ENCODE data around the gene PNLIPRP1. TPM values are rescaled to one million over a fixed set of nuclear protein-coding genes. Genes with fewer than 3 reads are reported as not detected.

The PNLIPRP1 gene
- total RNA-seq, 1 donor from 2014 or later = not detected

DNA sequence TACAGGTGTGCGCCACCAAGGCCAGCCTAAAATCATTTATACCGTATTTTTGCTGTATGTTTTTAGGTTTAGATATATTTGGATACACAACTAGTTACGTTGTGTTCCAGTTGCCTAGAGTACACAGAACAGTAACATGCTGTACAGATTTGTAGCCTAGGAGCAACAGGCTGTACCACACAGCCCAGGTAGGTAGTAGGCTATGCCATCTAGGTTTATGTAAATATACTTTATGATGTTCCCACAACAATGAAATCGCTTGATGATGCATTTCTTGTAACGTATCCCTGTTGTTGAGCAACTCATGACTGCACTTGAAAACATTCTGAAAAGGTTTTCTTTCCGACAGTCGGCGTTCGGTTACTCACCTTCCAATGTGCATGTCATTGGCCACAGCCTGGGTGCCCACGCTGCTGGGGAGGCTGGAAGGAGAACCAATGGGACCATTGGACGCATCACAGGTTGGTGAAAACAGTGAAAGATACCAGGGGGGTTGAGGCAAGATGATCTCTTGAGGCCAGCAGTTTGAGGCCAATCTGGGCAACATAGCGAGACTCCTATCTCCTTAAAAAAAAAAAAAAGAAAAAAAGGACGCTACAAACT, 37.3 kb upstream of the PNLIPRP1 start:
- Mint-ChIP-seq H3K27ac (ENCODE audit: unreplicated experiment) (no peak overlapping the region), H3K36me3 (ENCODE audit: low read depth) (no peaks in the 10 kb centered on the region), H3K4me3 (no peak overlapping the region), H3K27me3 (ENCODE audit: low read depth) (no peaks in the 10 kb centered on the region), H3K4me1 (no peaks in the 10 kb centered on the region), H3K9me3 (no peaks in the 10 kb centered on the region)
- TF ChIP-seq CTCF (conservative IDR thresholded peaks at IDR 0.05) = no peak
- no peak for DNase-seq (ENCODE audit: low read depth, low spot score)

DNA sequence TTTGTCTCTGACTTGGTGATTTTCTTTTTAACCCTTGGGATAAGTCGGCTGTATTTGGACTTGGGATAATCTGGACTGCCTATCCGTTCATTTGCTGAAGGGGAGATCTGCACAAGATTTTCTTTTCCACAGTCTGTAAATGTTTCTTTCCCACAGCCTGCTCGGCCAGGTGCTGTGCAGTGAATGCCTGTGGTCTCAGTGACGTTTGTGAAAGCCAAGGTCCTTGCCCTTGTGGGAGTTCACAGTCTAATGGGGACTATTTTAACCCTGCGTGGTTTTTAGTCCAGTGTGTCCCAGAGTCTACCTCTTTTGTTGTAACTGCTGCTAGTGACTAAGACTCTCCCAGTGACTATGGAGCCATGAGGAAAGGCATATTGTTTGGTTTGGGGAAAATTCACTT, 36.1 kb upstream of the PNLIPRP1 start:
- Mint-ChIP-seq H3K4me3 (no peak overlapping the region), H3K36me3 (ENCODE audit: low read depth) (no peaks in the 10 kb centered on the region), H3K27me3 (ENCODE audit: low read depth) (no peaks in the 10 kb centered on the region), H3K27ac (ENCODE audit: unreplicated experiment) (no peak overlapping the region), H3K9me3 (no peaks in the 10 kb centered on the region), H3K4me1 (no peaks in the 10 kb centered on the region)
- TF ChIP-seq CTCF (conservative IDR thresholded peaks at IDR 0.05) = no peak
- no peak for DNase-seq (ENCODE audit: low read depth, low spot score)

- Mint-ChIP-seq H3K4me1 (no peaks in the 10 kb centered on the region), H3K4me3 (no peak overlapping the region), H3K36me3 (ENCODE audit: low read depth) (no peaks in the 10 kb centered on the region), H3K27me3 (ENCODE audit: low read depth) (no peaks in the 10 kb centered on the region), H3K9me3 (no peaks in the 10 kb centered on the region), H3K27ac (ENCODE audit: unreplicated experiment) (no peak overlapping the region)
- no peak for DNase-seq (ENCODE audit: low read depth, low spot score)
- no peak for TF ChIP-seq CTCF (conservative IDR thresholded peaks at IDR 0.05)
These were observed 34.9 kb upstream of the PNLIPRP1 start for GRCh38 chr10:116555880-116556279.

GRCh38 chr10:116557305-116557880, 33.4 kb upstream of the PNLIPRP1 start:
- Mint-ChIP-seq H3K4me3 (no peak overlapping the region), H3K27ac (ENCODE audit: unreplicated experiment) (no peak overlapping the region), H3K27me3 (ENCODE audit: low read depth) (no peaks in the 10 kb centered on the region), H3K36me3 (ENCODE audit: low read depth) (no peaks in the 10 kb centered on the region), H3K4me1 (no peaks in the 10 kb centered on the region), H3K9me3 (no peaks in the 10 kb centered on the region)
- no peak for DNase-seq (ENCODE audit: low read depth, low spot score)
- no peak for TF ChIP-seq CTCF (conservative IDR thresholded peaks at IDR 0.05)

GRCh38 chr10:116565534-116565933, 25.2 kb upstream of the PNLIPRP1 start:
- Mint-ChIP-seq H3K4me1 (no peaks in the 10 kb centered on the region), H3K36me3 (ENCODE audit: low read depth) (no peaks in the 10 kb centered on the region), H3K4me3 (no peak overlapping the region), H3K27me3 (ENCODE audit: low read depth) (no peaks in the 10 kb centered on the region), H3K9me3 (peaks cover 7% of the 10 kb centered on the region), H3K27ac (ENCODE audit: unreplicated experiment) (no peak overlapping the region)
- no peak for DNase-seq (ENCODE audit: low read depth, low spot score)
- no peak for TF ChIP-seq CTCF (conservative IDR thresholded peaks at IDR 0.05)

Measured in neural crest cell (in vitro differentiated cells).